ENCODE measurements around the gene SEMA3B.

The SEMA3B gene

GRCh38 chr3:50231581-50231980, 37.4 kb upstream of the SEMA3B start:
- H3K4me3 ChIP-seq (ENCODE audit: low read length): no peak overlapping the region
- no peaks in the 10 kb centered on the region; the same call in 1 of the 2 replicates for H3F3A ChIP-seq (ENCODE audit: control insufficient read depth, insufficient read depth)
- H3K79me2 ChIP-seq (ENCODE audit: control insufficient read depth, low read length): peaks cover 24% of the 10 kb centered on the region
- H3K4me1 ChIP-seq (ENCODE audit: control insufficient read depth, low read length): peaks cover 49% of the 10 kb centered on the region
- TF ChIP-seq EZH2phosphoT487 (IDR thresholded peaks at IDR 0.05; ENCODE audit: borderline replicate concordance, low read length): no peak
- no peak for TF ChIP-seq CTCF (IDR thresholded peaks at IDR 0.05; ENCODE audit: low read depth, low read length, poor library complexity, severe bottlenecking)
- peaks cover 3% of the 10 kb centered on the region for H3K36me3 ChIP-seq (ENCODE audit: control insufficient read depth, low read length)
- no peaks in the 10 kb centered on the region for H4K20me1 ChIP-seq (ENCODE audit: control insufficient read depth, insufficient read depth, low read depth, low read length)
- no peak overlapping the region for H3K27ac ChIP-seq (ENCODE audit: low read depth, low read length)
- H3K9me2 ChIP-seq (replicated peaks; ENCODE audit: control insufficient read depth, low read length): no peaks in the 10 kb centered on the region
- H3K4me2 ChIP-seq (ENCODE audit: low read length): no peak overlapping the region
- H3K9me3 ChIP-seq (ENCODE audit: control insufficient read depth, insufficient read depth, low read length): no peaks in the 10 kb centered on the region
- no peaks in the 10 kb centered on the region for H3K27me3 ChIP-seq (ENCODE audit: control insufficient read depth, low read length)

- peaks cover 3% of the 10 kb centered on the region for H3K36me3 ChIP-seq (ENCODE audit: control insufficient read depth, low read length)
- no peaks in the 10 kb centered on the region for H3K9me3 ChIP-seq (ENCODE audit: control insufficient read depth, insufficient read depth, low read length)
- H3K9me2 ChIP-seq (replicated peaks; ENCODE audit: control insufficient read depth, low read length): no peaks in the 10 kb centered on the region
- H4K20me1 ChIP-seq (ENCODE audit: control insufficient read depth, insufficient read depth, low read depth, low read length): no peaks in the 10 kb centered on the region
- no peaks in the 10 kb centered on the region for H3K27me3 ChIP-seq (ENCODE audit: control insufficient read depth, low read length)
- no peak overlapping the region for H3K4me2 ChIP-seq (ENCODE audit: low read length)
- H3K79me2 ChIP-seq (ENCODE audit: control insufficient read depth, low read length): peaks cover 31% of the 10 kb centered on the region
- peaks cover 43% of the 10 kb centered on the region for H3K4me1 ChIP-seq (ENCODE audit: control insufficient read depth, low read length)
- H3K27ac ChIP-seq (ENCODE audit: low read depth, low read length): no peak overlapping the region
- TF ChIP-seq EZH2phosphoT487 (IDR thresholded peaks at IDR 0.05; ENCODE audit: borderline replicate concordance, low read length): no peak
- no peak for TF ChIP-seq CTCF (IDR thresholded peaks at IDR 0.05; ENCODE audit: low read depth, low read length, poor library complexity, severe bottlenecking)
- no peaks in the 10 kb centered on the region; the same call in 1 of the 2 replicates for H3F3A ChIP-seq (ENCODE audit: control insufficient read depth, insufficient read depth)
- no peak overlapping the region for H3K4me3 ChIP-seq (ENCODE audit: low read length)
Measured at GRCh38 chr3:50232303-50232702, 36.6 kb upstream of the SEMA3B start.

GRCh38 chr3:50233176-50233575, 35.8 kb upstream of the SEMA3B start:
- Histone ChIP-seq H3K4me2 (ENCODE audit: low read length) (no peak overlapping the region), H3F3A (ENCODE audit: control insufficient read depth, insufficient read depth) (no peaks in the 10 kb centered on the region; the same call in 1 of the 2 replicates), H3K4me1 (ENCODE audit: control insufficient read depth, low read length) (peaks cover 43% of the 10 kb centered on the region), H3K36me3 (ENCODE audit: control insufficient read depth, low read length) (peaks cover 5% of the 10 kb centered on the region), H3K4me3 (ENCODE audit: low read length) (no peak overlapping the region), H4K20me1 (ENCODE audit: control insufficient read depth, insufficient read depth, low read depth, low read length) (peaks cover 2% of the 10 kb centered on the region; the same call in 1 of the 2 replicates), H3K79me2 (ENCODE audit: control insufficient read depth, low read length) (peaks cover 36% of the 10 kb centered on the region), H3K9me2 (replicated peaks; ENCODE audit: control insufficient read depth, low read length) (no peaks in the 10 kb centered on the region), H3K27ac (ENCODE audit: low read depth, low read length) (no peak overlapping the region), H3K27me3 (ENCODE audit: control insufficient read depth, low read length) (no peaks in the 10 kb centered on the region), H3K9me3 (ENCODE audit: control insufficient read depth, insufficient read depth, low read length) (no peaks in the 10 kb centered on the region)
- no peak for TF ChIP-seq CTCF (IDR thresholded peaks at IDR 0.05; ENCODE audit: low read depth, low read length, poor library complexity, severe bottlenecking)
- no peak for TF ChIP-seq EZH2phosphoT487 (IDR thresholded peaks at IDR 0.05; ENCODE audit: borderline replicate concordance, low read length)
